Smooth muscle cell (in vitro differentiated cells): Measurements from ENCODE around the gene DENND1C. TPM values are rescaled to one million over a fixed set of nuclear protein-coding genes. Genes with fewer than 3 reads are reported as not detected.
"Not testable (repeated sequence)": the region's sequence is repeated elsewhere in the genome, so short reads cannot be mapped to it uniquely, and the experiment has no call there.

Source experiments
- DNase-seq: peaks from one replicate; lab custom pipeline; 2025; ENCODE audit not compliant: unreplicated experiment; lab: John Stamatoyannopoulos, UW
- H2AFZ ChIP-seq: fragments of 200-600 bp; sonication (generic); 2 replicates; pipeline ENCODE4 v1.6.0; 2016; ENCODE audit warnings: antibody characterized with exemption, low read depth, mild to moderate bottlenecking
- H3F3A ChIP-seq: fragments of 200-600 bp; sonication (generic); 2 replicates; pipeline ENCODE4 v1.6.0; 2017; ENCODE audit warnings: antibody characterized with exemption, low read depth
- H3K27ac ChIP-seq: fragments of 200-600 bp; sonication (generic); 2 replicates; pipeline ENCODE4 v1.5.1; 2016; ENCODE audit warnings: low read depth, mild to moderate bottlenecking
- H3K27me3 ChIP-seq: fragments of 200-600 bp; sonication (generic); 2 replicates; pipeline ENCODE4 v1.6.1; 2016; ENCODE audit warnings: low read depth, mild to moderate bottlenecking
- H3K36me3 ChIP-seq: fragments of 200-600 bp; sonication (generic); 2 replicates; pipeline ENCODE4 v1.5.1; 2016; ENCODE audit warnings: low read depth
- H3K4me1 ChIP-seq: fragments of 200-600 bp; sonication (generic); 2 replicates; pipeline ENCODE4 v1.5.1; 2016; ENCODE audit warnings: low read depth
- H3K4me2 ChIP-seq: fragments of 200-600 bp; sonication (generic); 2 replicates; pipeline ENCODE4 v1.6.0; 2016; ENCODE audit warnings: mild to moderate bottlenecking
- H3K4me3 ChIP-seq: fragments of 200-600 bp; sonication (generic); 2 replicates; pipeline ENCODE4 v1.5.1; 2016; ENCODE audit warnings: mild to moderate bottlenecking
- H3K79me2 ChIP-seq: fragments of 200-600 bp; sonication (generic); 2 replicates; pipeline ENCODE4 v1.6.0; 2016; ENCODE audit warnings: low read depth, mild to moderate bottlenecking
- H3K9ac ChIP-seq: fragments of 200-600 bp; sonication (generic); 2 replicates; pipeline ENCODE4 v1.6.0; 2016; ENCODE audit warnings: low read depth
- H3K9me3 ChIP-seq: fragments of 200-600 bp; sonication (generic); replicated peaks from 2 replicates; pipeline ENCODE4 v1.5.1; 2016; ENCODE audit warnings: low read depth
- H4K20me1 ChIP-seq: fragments of 200-600 bp; sonication (generic); 2 replicates; pipeline ENCODE4 v1.6.0; 2016; ENCODE audit warnings: low read depth
- CTCF ChIP-seq: fragments of 200-600 bp; sonication (generic); IDR thresholded peaks from 2 replicates; pipeline ENCODE4 v1.5.1; 2017; ENCODE audit warnings: borderline replicate concordance, mild to moderate bottlenecking, antibody characterized with exemption; ENCODE audit not compliant: insufficient read depth, poor library complexity, severe bottlenecking
- WGBS: methylation state at CpG from one replicate; pipeline ENCODE4 v1.1.7; 2016; ENCODE audit warnings: low lambda C conversion rate; 5-methylcytosine and 5-hydroxymethylcytosine counted together
- polyA plus RNA-seq: library from polyadenylated mRNA; unstranded; fragments of >200 nt; fragmentation: Nextera tagmentation; extraction: Ambion mirVana; gene quantifications from 2 replicates; pipeline ENCODE4 v1.2.1, GENCODE V29; 2016
- total RNA-seq: library from RNA; depleted of rRNA; stranded (reverse); fragments of >200 nt; gene quantifications from 2 replicates; pipeline ENCODE4 v1.2.3, GENCODE V29; 2014

The DENND1C gene
- total and polyA plus RNA-seq, 2 experiments from 2014 or later = 0.67 TPM; not detected in 1

DNA sequence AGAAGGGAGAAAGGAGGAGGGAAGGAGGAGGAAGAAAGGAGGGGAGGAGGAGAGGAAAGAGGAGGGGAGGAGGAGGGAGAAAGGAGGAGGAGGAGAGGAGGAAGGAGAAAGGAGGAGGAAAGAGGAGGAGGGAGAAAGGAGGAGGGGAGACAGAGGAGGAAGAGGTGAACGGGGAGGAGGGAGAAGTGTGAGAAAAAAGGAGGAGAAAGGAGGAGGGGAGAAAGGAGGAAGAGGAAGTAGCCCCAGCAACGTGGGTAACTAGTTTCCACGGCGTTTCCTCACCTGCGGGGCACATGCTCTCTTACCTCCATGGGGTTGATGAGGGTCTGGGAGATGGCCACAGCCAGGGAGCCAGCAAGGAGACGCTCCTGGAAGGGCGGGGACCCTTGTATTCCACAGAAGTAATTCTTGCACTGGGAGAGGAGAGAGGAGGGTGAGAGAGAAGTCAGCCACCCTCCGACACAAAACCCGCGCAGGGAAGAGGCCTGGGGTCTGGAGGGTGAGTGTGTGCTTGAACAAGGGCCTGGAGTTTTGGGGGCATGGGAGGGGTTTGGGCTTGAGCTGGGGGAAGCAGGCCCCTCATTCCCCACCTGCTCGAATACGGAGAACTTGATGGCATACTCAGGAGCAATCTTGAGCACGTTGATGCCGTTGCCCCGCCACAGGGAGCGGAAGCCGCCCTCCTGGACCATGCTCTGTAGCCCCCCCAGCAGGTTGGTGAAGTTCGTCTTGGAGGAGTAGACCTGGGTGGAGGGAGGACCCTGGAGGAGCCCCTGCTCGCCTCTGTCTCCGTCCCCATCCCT, 52.0 kb downstream of the DENND1C start:
- Histone ChIP-seq H3K27ac (no peak overlapping the region), H4K20me1 (no peaks in the 10 kb centered on the region), H3K27me3 (peaks cover 8% of the 10 kb centered on the region), H3K9me3 (no peaks in the 10 kb centered on the region), H3F3A (no peaks in the 10 kb centered on the region), H3K4me1 (no peaks in the 10 kb centered on the region), H3K79me2 (no peaks in the 10 kb centered on the region), H3K36me3 (no peaks in the 10 kb centered on the region), H3K9ac (no peak overlapping the region), H3K4me3 (no peak overlapping the region), H2AFZ (no peak overlapping the region), H3K4me2 (no peak overlapping the region)
- DNase-seq = no peak
- no peak for TF ChIP-seq CTCF
- 66% methylated on average over 19 of the region's 20 CpGs for WGBS

DNA sequence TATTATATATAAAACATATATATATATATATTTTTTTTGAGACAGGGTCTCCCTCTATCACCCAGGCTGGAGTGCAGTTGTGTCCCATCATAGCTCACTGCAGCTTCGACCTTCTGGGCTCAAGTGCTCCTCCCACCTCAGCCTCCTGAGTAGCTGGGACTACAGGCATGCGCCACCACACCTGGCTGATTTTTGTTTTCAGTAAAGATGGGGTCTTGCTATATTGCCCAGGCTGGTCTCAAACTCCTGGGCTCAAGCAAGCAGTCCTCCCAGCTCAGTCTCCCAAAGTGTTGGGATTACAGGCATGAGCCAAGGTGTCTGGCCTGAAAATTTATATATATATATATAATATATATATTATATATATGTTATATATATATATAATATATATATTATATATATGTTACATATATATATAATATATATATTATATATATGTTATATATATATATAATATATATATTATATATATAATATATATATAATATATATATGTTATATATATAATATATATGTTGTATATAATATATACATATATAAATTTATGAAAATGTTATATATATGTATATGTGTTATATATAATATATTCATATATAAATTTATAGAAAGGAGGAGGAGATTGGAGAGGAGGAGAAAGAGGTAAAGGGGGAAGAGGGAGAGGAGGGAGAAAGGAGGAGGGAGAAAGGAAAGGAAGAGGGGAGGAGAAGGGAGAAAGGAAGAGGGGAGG, 52.7 kb downstream of the DENND1C start:
- not testable (repeated sequence) for H3K4me1 ChIP-seq, H3F3A ChIP-seq, H3K36me3 ChIP-seq, DNase-seq, H3K9ac ChIP-seq, H3K79me2 ChIP-seq, H3K4me2 ChIP-seq, H4K20me1 ChIP-seq, H3K9me3 ChIP-seq, H3K27ac ChIP-seq, H3K4me3 ChIP-seq, H3K27me3 ChIP-seq, H2AFZ ChIP-seq
- 91% methylated on average over 2 of the region's 2 CpGs for WGBS

DNA sequence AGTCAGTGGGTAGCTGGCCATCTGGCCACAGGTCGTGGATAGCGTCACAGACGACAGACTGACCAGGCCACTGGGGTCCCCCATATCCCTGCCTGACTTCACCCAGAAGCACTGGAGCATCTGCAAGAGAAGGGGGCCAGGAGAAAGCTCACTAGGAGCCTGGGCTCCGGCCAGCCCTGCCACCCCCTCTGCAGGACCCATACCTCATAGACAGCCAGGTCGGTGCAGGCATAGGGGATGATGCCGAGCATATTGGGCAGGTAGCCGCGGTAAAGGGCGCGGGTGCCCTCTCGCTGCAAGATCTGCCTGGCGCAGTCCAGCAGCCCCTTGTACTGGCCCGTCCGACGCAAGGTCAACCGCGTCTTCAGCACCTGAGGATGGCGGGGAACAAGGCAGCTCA, 54.5 kb downstream of the DENND1C start:
- no peaks in the 10 kb centered on the region for H3K9me3 ChIP-seq
- H3K79me2 ChIP-seq = peaks cover 20% of the 10 kb centered on the region
- no peaks in the 10 kb centered on the region for H3K36me3 ChIP-seq
- peaks cover 11% of the 10 kb centered on the region for H3K4me1 ChIP-seq
- peaks cover 20% of the 10 kb centered on the region for H4K20me1 ChIP-seq
- WGBS = 95% methylated on average over 18 of the region's 18 CpGs
- TF ChIP-seq CTCF = no peak
- no peaks in the 10 kb centered on the region for H3F3A ChIP-seq
- no peak for DNase-seq
- no peak overlapping the region for H3K4me3 ChIP-seq
- no peak overlapping the region for H2AFZ ChIP-seq
- H3K9ac ChIP-seq = no peak overlapping the region
- H3K4me2 ChIP-seq = no peak overlapping the region
- H3K27me3 ChIP-seq = peaks cover 8% of the 10 kb centered on the region
- no peak overlapping the region for H3K27ac ChIP-seq

DNA sequence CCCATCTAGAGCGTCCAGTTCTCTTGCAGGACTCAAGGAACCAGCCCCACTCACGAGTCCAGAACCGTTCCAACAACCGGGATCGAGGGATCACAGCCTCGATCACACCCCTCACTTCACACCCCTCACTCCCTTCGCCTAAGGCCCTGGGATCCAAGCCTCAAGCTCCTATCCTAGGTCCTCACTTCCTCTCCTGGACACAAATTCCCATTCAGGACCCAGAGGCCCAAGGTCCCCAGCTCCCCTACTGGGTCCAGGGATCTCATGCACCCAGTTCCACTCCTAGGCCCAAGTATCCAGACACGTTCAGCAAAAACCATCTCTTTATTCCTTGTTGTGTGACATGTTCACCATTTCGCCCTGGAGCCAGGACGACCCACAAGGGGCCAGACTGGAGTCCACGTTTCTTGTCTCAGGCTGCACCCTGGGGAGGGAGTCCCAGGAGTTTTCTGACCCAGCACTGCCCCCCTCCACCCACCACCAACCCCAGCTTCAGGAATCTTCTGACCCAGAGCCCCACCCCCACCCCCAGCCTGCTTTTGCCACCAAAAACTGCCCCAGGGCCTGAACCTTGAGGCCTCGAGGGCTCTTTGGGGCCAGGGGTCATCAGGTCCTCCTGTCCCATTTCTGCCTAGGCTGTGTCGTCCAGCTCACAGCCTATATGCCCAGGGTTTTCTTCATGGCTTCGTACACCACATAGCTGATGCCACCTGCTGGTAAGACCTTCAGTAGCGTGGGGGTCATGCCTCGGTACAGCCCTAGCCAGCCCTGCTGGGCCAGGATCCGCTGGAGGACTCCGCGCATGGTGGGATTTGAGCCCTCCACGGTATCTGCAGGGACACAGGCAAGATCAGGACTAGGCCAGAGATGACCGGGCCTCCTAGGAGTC, 55.6 kb downstream of the DENND1C start:
- no peak overlapping the region for H3K4me2 ChIP-seq
- H3K27me3 ChIP-seq = peaks cover 8% of the 10 kb centered on the region
- no peak overlapping the region for H2AFZ ChIP-seq
- H3K9me3 ChIP-seq = no peaks in the 10 kb centered on the region
- DNase-seq = no peak
- H3F3A ChIP-seq = no peaks in the 10 kb centered on the region
- H4K20me1 ChIP-seq = peaks cover 32% of the 10 kb centered on the region
- no peaks in the 10 kb centered on the region for H3K36me3 ChIP-seq
- H3K79me2 ChIP-seq = peaks cover 32% of the 10 kb centered on the region
- 95% methylated on average over 21 of the region's 21 CpGs for WGBS
- H3K4me3 ChIP-seq = no peak overlapping the region
- no peak for TF ChIP-seq CTCF
- H3K9ac ChIP-seq = no peak overlapping the region
- H3K27ac ChIP-seq = peak overlapping the region; percentile 37
- peaks cover 11% of the 10 kb centered on the region for H3K4me1 ChIP-seq
